Measurements from ENCODE around the gene SLC35B1.

- TF ChIP-seq CTCF (IDR thresholded peaks at IDR 0.05) (no peak), POLR2A (IDR thresholded peaks at IDR 0.05) (no peak)
Measured at GRCh38 chr17:49723423-49723822, 15.7 kb upstream of the SLC35B1 start.
